RWPE2 (cell line): ENCODE results near the gene RER1.

Source experiments
- ATAC-seq: fragments of 200-7000 bp; cut with Tn5 transposase; 3 replicates; pipeline ENCODE4 v1.9.1; 2021; ENCODE audit warnings: low read depth
- DNase-seq: peaks from one replicate; pipeline ENCODE4 v3.0.0-alpha.2; 2020; ENCODE audit warnings: low spot score
- H3K27ac ChIP-seq: fragments of 450-650 bp; 2 replicates; pipeline ENCODE4 v1.5.1; 2017; ENCODE audit warnings: mild to moderate bottlenecking; ENCODE audit not compliant: poor library complexity, severe bottlenecking
- H3K27me3 ChIP-seq: fragments of 250-450 bp; sonication (Bioruptor Pico); 2 replicates; pipeline ENCODE4 v1.5.1; 2021; ENCODE audit warnings: mild to moderate bottlenecking, moderate library complexity; ENCODE audit not compliant: insufficient read depth, poor library complexity, severe bottlenecking
- H3K36me3 ChIP-seq: fragments of 250-450 bp; sonication (Bioruptor Pico); 2 replicates; pipeline ENCODE4 v1.5.1; 2020; ENCODE audit warnings: low read depth, mild to moderate bottlenecking, moderate library complexity
- H3K4me1 ChIP-seq: fragments of 250-450 bp; sonication (Bioruptor Pico); 2 replicates; pipeline ENCODE4 v1.5.1; 2021; ENCODE audit warnings: mild to moderate bottlenecking, moderate library complexity; ENCODE audit not compliant: insufficient read depth, poor library complexity, severe bottlenecking
- H3K4me3 ChIP-seq: fragments of 250-450 bp; sonication (Bioruptor Pico); 2 replicates; pipeline ENCODE4 v1.5.1; 2021; ENCODE audit warnings: mild to moderate bottlenecking, moderate library complexity; ENCODE audit not compliant: severe bottlenecking
- H3K9me3 ChIP-seq: fragments of 250-450 bp; sonication (Bioruptor Pico); 2 replicates; pipeline ENCODE4 v1.5.1; 2021; ENCODE audit warnings: mild to moderate bottlenecking, moderate library complexity; ENCODE audit not compliant: severe bottlenecking
- TF ChIP-seq, protein P1 (sequence below): fragments of 450-650 bp; IDR thresholded peaks from one replicate; pipeline ENCODE4 v1.5.1; 2017; ENCODE audit warnings: mild to moderate bottlenecking, moderate library complexity; ENCODE audit not compliant: poor library complexity, severe bottlenecking

RER1 gene

GRCh38 chr1:2383576-2383975 lies 8.1 kb upstream of the RER1 start:
- TF ChIP-seq, protein P1, sequence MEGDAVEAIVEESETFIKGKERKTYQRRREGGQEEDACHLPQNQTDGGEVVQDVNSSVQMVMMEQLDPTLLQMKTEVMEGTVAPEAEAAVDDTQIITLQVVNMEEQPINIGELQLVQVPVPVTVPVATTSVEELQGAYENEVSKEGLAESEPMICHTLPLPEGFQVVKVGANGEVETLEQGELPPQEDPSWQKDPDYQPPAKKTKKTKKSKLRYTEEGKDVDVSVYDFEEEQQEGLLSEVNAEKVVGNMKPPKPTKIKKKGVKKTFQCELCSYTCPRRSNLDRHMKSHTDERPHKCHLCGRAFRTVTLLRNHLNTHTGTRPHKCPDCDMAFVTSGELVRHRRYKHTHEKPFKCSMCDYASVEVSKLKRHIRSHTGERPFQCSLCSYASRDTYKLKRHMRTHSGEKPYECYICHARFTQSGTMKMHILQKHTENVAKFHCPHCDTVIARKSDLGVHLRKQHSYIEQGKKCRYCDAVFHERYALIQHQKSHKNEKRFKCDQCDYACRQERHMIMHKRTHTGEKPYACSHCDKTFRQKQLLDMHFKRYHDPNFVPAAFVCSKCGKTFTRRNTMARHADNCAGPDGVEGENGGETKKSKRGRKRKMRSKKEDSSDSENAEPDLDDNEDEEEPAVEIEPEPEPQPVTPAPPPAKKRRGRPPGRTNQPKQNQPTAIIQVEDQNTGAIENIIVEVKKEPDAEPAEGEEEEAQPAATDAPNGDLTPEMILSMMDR: no peak
- H3K36me3 ChIP-seq: no peaks in the 10 kb centered on the region
- no peak overlapping the region for H3K27ac ChIP-seq
- H3K4me3 ChIP-seq: no peak overlapping the region
- DNase-seq (peak; percentile 50), ATAC-seq (no peak)
- H3K4me1 ChIP-seq: no peaks in the 10 kb centered on the region
- H3K27me3 ChIP-seq: no peaks in the 10 kb centered on the region
- H3K9me3 ChIP-seq: no peaks in the 10 kb centered on the region

DNA sequence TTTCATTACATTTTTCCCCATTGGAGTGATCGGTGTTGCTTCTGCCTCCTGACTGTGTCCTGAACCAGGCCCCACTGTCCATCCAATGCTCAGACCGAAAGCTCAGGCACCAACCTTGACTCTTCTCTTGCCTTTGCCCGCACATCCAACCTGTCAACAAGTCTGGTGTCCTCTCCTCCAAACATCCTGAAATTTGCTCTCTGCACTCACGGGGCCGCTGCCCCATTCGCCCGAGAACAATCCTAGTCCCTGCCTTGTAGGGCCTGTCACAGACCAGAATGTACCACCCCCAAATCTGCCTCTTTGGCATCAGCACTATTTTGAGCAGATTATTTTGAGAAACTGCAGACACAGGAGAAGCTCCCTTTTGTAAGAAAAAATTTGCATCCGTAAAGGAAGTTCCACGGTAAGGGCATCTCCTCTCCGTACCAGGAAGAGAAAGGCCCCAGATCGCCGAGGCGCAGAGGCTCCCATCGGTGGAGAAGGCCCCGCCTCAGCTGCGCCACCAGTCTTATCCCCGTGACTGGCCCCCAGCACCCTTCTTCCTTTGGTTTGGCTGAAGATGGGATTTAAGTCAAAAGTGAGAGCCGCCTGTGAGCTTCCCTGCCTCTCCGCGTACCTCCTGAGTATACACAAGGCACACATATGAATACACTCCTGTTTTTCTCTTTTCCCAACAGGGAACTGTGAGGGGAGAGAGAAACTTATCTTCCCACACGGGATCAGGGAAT lies 7.3 kb upstream of the RER1 start:
- DNase-seq: peak; percentile 45
- Histone ChIP-seq H3K9me3 (no peaks in the 10 kb centered on the region), H3K27me3 (no peaks in the 10 kb centered on the region), H3K4me3 (no peak overlapping the region), H3K36me3 (no peaks in the 10 kb centered on the region), H3K27ac (no peak overlapping the region), H3K4me1 (no peaks in the 10 kb centered on the region)
- TF ChIP-seq, protein P1: no peak
- no peak for ATAC-seq

DNA sequence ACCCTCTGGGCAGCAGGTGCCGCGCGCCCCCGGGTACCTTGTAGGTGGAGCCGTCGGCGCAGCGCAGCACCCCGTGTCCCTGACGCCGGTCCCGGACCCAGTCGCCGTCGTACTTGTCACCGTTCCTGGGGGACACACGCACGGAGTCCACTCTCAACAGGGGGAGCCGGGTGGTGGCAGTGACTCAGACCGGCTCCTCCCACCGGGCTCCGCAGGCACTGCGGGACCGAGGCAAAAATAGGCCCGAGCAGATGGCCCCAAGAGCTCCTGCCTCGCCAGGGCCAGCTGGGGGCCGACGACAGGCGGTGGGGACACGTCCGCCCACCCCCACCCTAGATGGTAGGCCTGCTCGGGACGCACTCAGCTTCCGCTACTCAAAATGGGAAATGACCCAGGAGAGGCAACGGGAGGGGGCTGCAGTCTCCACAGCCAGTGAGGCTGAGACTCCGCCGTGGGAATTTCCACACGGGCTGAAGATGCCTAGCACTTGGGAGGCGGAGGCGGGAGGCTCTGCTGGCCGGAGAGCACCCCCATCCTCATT lies 6.6 kb upstream of the RER1 start:
- no peak for ATAC-seq
- Histone ChIP-seq H3K27ac (no peak overlapping the region), H3K4me1 (no peaks in the 10 kb centered on the region)

DNA sequence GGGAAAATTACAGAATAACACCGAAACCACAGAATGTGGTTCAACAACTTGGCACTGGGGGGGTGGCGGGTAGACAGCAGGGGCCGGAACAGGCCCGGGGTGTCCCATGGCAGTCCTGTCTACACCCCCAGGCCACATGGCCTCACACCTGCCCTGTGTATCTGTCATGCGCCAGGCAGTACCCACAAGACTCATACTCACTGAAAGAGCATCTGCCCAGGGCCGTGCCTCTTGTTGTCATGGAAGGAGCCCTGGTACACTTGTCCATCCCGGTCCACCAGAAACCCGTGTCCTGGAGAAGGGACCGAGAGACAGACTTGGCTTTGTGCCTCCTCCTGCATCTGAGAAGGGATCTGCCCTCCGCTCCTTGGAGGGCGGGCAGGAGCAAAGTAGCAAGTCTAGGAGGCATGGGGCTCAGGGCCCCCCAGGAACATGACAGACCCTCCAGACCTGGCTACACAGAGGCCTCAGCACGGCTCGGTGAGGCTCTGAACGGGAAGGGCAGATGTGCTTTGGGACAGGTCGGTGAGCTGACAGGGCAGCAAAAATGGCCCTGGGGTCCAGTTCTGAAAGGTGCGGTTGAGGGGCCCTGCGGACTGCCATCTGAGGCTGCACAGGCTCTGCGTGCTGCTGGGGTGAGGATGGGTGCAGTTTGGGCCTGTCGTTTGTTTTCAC lies 5.9 kb upstream of the RER1 start:
- TF ChIP-seq, protein P1: no peak
- ATAC-seq: no peak

More for the DNA sequence above, 6.6 kb upstream of the RER1 start:
- Histone ChIP-seq H3K4me3 (no peak overlapping the region), H3K27me3 (no peaks in the 10 kb centered on the region), H3K9me3 (no peaks in the 10 kb centered on the region), H3K36me3 (no peaks in the 10 kb centered on the region)
- DNase-seq: peak; percentile 66
- TF ChIP-seq, protein P1: no peak

More for the DNA sequence above, 5.9 kb upstream of the RER1 start:
- Histone ChIP-seq H3K4me3 (no peak overlapping the region), H3K4me1 (no peaks in the 10 kb centered on the region), H3K36me3 (no peaks in the 10 kb centered on the region), H3K27ac (no peak overlapping the region), H3K9me3 (no peaks in the 10 kb centered on the region), H3K27me3 (no peaks in the 10 kb centered on the region)
- peak; percentile 39 for DNase-seq
